Gastrocnemius medialis (tissue), 4 donors: ENCODE measurements around the gene TMEM18.

ENCODE experiments used
- CTCF ChIP-seq, 5 experiments: fragments of 450-650 bp in 3 of 5; fragments of 200-600 bp in 2 of 5; sonication (generic) in 2 of 5; IDR thresholded peaks in 4 of 5; conservative IDR thresholded peaks in 1 of 5; 1 replicate in 4 of 5; 2 replicates in 1 of 5; pipeline ENCODE4 v1.5.1; 2016 to 2019; ENCODE audit warnings: antibody characterized with exemption in 5 of 5, mild to moderate bottlenecking in 3 of 5, moderate library complexity in 3 of 5
- POLR2A ChIP-seq, 2 donors: fragments of 450-650 bp; IDR thresholded peaks; one replicate each; pipeline ENCODE4 v1.6.1; 2017; ENCODE audit warnings: antibody characterized with exemption in 2 of 2, mild to moderate bottlenecking in 2 of 2, moderate library complexity in 2 of 2

- TF ChIP-seq CTCF (IDR thresholded peaks at IDR 0.05 in 4 of 5, conservative IDR thresholded peaks at IDR 0.05 in 1 of 5) (no peak), POLR2A (IDR thresholded peaks at IDR 0.05) (no peak)
Measured at GRCh38 chr2:673016-673415, 4.2 kb downstream of the TMEM18 start.
